Loucy (cell line): ENCODE measurements around the gene CNTROB.

Experiments used
- H2AFZ ChIP-seq: fragments of 200-600 bp; sonication (generic); 2 replicates; pipeline ENCODE4 v1.6.0; 2016; ENCODE audit warnings: antibody characterized with exemption, mild to moderate bottlenecking, low read length, moderate library complexity
- H3F3A ChIP-seq: fragments of 200-600 bp; 2 replicates; pipeline ENCODE4 v1.6.0; 2016; ENCODE audit warnings: antibody characterized with exemption, low read depth, mild to moderate bottlenecking
- H3K27me3 ChIP-seq: fragments of 200-600 bp; sonication (generic); 2 replicates; pipeline ENCODE4 v1.6.1; 2014; ENCODE audit warnings: low read length, mild to moderate bottlenecking; ENCODE audit not compliant: insufficient read depth, poor library complexity, severe bottlenecking
- H3K36me3 ChIP-seq: fragments of 200-600 bp; sonication (generic); 2 replicates; pipeline ENCODE4 v1.6.1; 2016; ENCODE audit warnings: low read length; ENCODE audit not compliant: insufficient read depth
- H3K4me1 ChIP-seq: fragments of 200-600 bp; sonication (generic); 2 replicates; pipeline ENCODE4 v1.5.1; 2014; ENCODE audit warnings: low read length, mild to moderate bottlenecking; ENCODE audit not compliant: insufficient read depth, poor library complexity, severe bottlenecking
- H3K4me2 ChIP-seq: fragments of 200-600 bp; sonication (generic); 2 replicates; pipeline ENCODE4 v1.6.0; 2014; ENCODE audit warnings: antibody characterized with exemption, low read length, low read depth, mild to moderate bottlenecking; ENCODE audit not compliant: poor library complexity, severe bottlenecking
- H3K4me3 ChIP-seq: fragments of 200-600 bp; sonication (generic); 2 replicates; pipeline ENCODE4 v1.5.1; 2014; ENCODE audit warnings: low read length, mild to moderate bottlenecking, mixed read lengths; ENCODE audit not compliant: poor library complexity, severe bottlenecking
- H3K79me2 ChIP-seq: fragments of 200-600 bp; sonication (generic); 2 replicates; pipeline ENCODE4 v1.6.1; 2014; ENCODE audit warnings: low read length; ENCODE audit not compliant: insufficient read depth
- H3K9ac ChIP-seq: fragments of 200-600 bp; sonication (generic); 2 replicates; pipeline ENCODE4 v1.6.0; 2014; ENCODE audit warnings: mild to moderate bottlenecking, low read depth, low read length, moderate library complexity; ENCODE audit not compliant: poor library complexity, severe bottlenecking
- H3K9me2 ChIP-seq: fragments of 200-600 bp; sonication (generic); replicated peaks from 2 replicates; pipeline ENCODE4 v1.6.1; 2016; ENCODE audit warnings: low read depth, low read length, mixed read lengths
- H3K9me3 ChIP-seq: fragments of 200-600 bp; sonication (generic); 2 replicates; pipeline ENCODE4 v1.6.1; 2014; ENCODE audit warnings: mild to moderate bottlenecking, antibody characterized with exemption, low read length, low read depth; ENCODE audit not compliant: insufficient read depth
- H4K20me1 ChIP-seq: fragments of 200-600 bp; sonication (generic); 2 replicates; pipeline ENCODE4 v1.6.0; 2014; ENCODE audit warnings: antibody characterized with exemption, low read length, mild to moderate bottlenecking; ENCODE audit not compliant: insufficient read depth, poor library complexity, severe bottlenecking
- EZH2phosphoT487 ChIP-seq: fragments of 200-600 bp; IDR thresholded peaks from 2 replicates; pipeline ENCODE4 v1.6.1; 2018; ENCODE audit warnings: antibody characterized with exemption, mild to moderate bottlenecking, moderate library complexity, borderline replicate concordance
- TF ChIP-seq, protein P1 (sequence below): fragments of 200-600 bp; sonication (generic); conservative IDR thresholded peaks from 2 replicates; pipeline ENCODE4 v1.5.1; 2014; ENCODE audit warnings: mild to moderate bottlenecking, antibody characterized with exemption, low read length

The CNTROB gene

DNA sequence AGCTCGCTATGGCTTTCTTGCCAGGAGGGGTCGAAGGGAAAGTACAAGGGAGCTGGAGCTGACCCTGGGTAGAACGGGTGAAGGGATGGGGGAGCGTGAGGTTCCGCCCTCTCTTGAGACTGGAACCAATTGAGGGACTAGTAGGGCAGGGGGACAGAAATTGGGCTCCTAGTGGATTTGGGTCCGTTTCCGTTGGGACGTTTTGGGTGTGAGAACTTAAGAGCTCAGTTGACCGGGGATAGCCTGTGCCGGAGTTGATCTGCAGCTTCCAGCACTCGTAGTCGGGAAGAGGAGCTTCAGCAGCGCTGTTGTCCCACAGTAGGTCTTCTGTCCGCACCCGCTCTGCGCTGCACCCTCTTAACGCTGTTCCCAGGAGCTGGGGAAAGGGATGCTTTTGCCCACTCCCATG lies 481 bp downstream of the CNTROB start:
- Histone ChIP-seq H3K79me2 (peaks cover 63% of the 10 kb centered on the region), H3K36me3 (peaks cover 7% of the 10 kb centered on the region; the same call in 1 of the 2 replicates), H3K4me1 (peaks cover 40% of the 10 kb centered on the region), H3K9me3 (no peaks in the 10 kb centered on the region), H3K27me3 (no peaks in the 10 kb centered on the region), H2AFZ (peak overlapping the region; percentile 82), H3F3A (no peaks in the 10 kb centered on the region), H4K20me1 (peaks cover 22% of the 10 kb centered on the region), H3K4me2 (peak overlapping the region; percentile 96), H3K4me3 (peak overlapping the region; percentile 86), H3K9ac (peak overlapping the region; percentile 93), H3K9me2 (no peaks in the 10 kb centered on the region)
- TF ChIP-seq, protein P1, sequence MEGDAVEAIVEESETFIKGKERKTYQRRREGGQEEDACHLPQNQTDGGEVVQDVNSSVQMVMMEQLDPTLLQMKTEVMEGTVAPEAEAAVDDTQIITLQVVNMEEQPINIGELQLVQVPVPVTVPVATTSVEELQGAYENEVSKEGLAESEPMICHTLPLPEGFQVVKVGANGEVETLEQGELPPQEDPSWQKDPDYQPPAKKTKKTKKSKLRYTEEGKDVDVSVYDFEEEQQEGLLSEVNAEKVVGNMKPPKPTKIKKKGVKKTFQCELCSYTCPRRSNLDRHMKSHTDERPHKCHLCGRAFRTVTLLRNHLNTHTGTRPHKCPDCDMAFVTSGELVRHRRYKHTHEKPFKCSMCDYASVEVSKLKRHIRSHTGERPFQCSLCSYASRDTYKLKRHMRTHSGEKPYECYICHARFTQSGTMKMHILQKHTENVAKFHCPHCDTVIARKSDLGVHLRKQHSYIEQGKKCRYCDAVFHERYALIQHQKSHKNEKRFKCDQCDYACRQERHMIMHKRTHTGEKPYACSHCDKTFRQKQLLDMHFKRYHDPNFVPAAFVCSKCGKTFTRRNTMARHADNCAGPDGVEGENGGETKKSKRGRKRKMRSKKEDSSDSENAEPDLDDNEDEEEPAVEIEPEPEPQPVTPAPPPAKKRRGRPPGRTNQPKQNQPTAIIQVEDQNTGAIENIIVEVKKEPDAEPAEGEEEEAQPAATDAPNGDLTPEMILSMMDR, result no peak
- TF ChIP-seq EZH2phosphoT487, result no peak

DNA sequence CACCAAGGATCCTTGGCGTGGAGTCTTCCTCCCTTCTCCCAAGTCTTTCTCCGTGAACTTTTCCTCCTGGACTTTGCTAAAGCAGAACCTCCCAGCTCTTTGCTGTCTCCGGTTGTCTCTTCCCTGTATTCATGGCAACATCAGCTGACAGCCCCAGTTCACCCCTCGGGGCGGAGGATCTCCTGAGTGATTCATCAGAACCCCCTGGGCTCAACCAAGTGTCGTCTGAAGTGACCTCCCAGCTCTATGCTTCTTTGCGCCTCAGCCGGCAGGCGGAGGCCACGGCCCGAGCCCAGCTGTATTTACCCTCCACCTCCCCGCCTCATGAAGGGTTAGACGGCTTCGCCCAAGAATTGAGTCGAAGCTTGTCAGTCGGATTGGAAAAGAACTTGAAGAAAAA lies 943 bp downstream of the CNTROB start:
- Histone ChIP-seq H3F3A (no peaks in the 10 kb centered on the region), H3K36me3 (peaks cover 7% of the 10 kb centered on the region; the same call in 1 of the 2 replicates), H3K9me2 (no peaks in the 10 kb centered on the region), H3K9me3 (no peaks in the 10 kb centered on the region), H3K4me3 (peak overlapping the region; percentile 86), H3K9ac (peak overlapping the region; percentile 93), H3K4me2 (peak overlapping the region; percentile 96), H4K20me1 (peaks cover 22% of the 10 kb centered on the region), H3K27me3 (no peaks in the 10 kb centered on the region), H3K4me1 (peaks cover 40% of the 10 kb centered on the region), H2AFZ (no peak overlapping the region), H3K79me2 (peaks cover 63% of the 10 kb centered on the region)
- no peak for TF ChIP-seq EZH2phosphoT487
- TF ChIP-seq, protein P1, result peak; percentile 38

DNA sequence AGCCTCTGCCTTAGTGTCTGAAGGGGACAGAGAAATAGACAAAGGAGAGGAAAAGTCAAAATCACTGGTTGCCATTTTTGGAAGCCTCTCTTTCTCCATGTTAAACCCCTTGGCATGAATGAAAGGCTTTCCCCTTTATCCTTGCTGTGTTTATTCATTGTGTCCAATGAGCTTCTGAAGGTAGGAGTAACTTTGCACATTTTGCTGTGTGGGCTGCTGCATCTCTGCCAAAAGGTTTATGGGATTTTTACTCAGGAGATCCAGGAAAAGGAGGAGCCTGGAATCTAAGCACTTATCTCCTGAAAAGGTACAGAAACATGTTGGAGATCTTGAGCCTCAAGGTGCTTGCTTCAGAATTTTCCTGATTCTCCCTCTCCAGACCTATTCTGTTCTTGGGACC lies 3.9 kb downstream of the CNTROB start:
- Histone ChIP-seq H3F3A (no peaks in the 10 kb centered on the region), H3K9me3 (no peaks in the 10 kb centered on the region), H3K9ac (peak overlapping the region; percentile 52), H4K20me1 (peaks cover 22% of the 10 kb centered on the region), H2AFZ (no peak overlapping the region), H3K79me2 (peaks cover 62% of the 10 kb centered on the region), H3K4me2 (peak overlapping the region; percentile 96), H3K9me2 (no peaks in the 10 kb centered on the region), H3K36me3 (peaks cover 30% of the 10 kb centered on the region; the same call in 1 of the 2 replicates), H3K4me1 (peaks cover 35% of the 10 kb centered on the region), H3K4me3 (peak overlapping the region; percentile 30), H3K27me3 (no peaks in the 10 kb centered on the region)
- no peak for TF ChIP-seq EZH2phosphoT487
- TF ChIP-seq, protein P1, result no peak
